GM20000 (cell line): ENCODE data around the gene GGA3.

Experiments used
- DNase-seq: peaks from one replicate; pipeline ENCODE4 v3.0.0; 2012; ENCODE audit warnings: low spot score
- TF ChIP-seq, protein P1 (sequence below): IDR thresholded peaks from 2 replicates; pipeline ENCODE4 v1.5.1; 2012; ENCODE audit warnings: mild to moderate bottlenecking, control low read depth; ENCODE audit errors: extremely low read depth, missing control alignments

GGA3 gene

DNA sequence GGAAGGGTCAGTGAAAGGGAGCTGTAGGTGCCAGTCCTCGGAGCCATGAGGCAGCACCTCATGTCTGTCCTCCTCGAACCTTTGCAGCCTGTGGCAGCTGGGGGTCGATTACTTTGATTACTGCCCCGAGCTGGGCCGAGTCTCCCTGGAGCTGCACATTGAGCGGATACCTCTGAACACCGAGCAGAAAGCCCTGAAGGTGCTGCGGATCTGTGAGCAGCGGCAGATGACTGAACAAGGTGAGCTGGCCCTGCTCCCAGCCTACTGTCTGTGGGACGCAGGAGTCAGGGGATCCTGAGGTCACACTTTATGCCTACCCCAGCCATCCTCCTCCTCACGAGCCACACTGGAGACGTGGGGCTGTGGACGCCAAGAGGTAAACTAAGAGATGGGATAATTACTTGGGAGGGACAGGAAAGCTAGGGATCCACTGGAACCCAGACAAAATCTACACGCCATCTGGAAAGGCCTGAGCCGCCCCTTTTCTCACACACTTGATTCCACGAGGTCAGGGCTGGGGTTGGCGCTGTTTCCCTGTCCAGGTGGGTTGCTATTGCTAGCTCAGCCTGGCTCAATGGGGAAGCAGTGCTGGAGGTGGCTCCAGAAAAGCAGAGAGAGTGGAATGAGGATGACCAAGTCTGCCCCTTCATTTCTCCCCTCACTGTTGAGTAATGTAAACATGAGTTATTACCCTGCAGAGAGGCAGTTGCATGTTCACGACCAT is 29.5 kb downstream of the GGA3 start:
- no peak for DNase-seq
- TF ChIP-seq, protein P1, sequence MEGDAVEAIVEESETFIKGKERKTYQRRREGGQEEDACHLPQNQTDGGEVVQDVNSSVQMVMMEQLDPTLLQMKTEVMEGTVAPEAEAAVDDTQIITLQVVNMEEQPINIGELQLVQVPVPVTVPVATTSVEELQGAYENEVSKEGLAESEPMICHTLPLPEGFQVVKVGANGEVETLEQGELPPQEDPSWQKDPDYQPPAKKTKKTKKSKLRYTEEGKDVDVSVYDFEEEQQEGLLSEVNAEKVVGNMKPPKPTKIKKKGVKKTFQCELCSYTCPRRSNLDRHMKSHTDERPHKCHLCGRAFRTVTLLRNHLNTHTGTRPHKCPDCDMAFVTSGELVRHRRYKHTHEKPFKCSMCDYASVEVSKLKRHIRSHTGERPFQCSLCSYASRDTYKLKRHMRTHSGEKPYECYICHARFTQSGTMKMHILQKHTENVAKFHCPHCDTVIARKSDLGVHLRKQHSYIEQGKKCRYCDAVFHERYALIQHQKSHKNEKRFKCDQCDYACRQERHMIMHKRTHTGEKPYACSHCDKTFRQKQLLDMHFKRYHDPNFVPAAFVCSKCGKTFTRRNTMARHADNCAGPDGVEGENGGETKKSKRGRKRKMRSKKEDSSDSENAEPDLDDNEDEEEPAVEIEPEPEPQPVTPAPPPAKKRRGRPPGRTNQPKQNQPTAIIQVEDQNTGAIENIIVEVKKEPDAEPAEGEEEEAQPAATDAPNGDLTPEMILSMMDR = no peak

DNA sequence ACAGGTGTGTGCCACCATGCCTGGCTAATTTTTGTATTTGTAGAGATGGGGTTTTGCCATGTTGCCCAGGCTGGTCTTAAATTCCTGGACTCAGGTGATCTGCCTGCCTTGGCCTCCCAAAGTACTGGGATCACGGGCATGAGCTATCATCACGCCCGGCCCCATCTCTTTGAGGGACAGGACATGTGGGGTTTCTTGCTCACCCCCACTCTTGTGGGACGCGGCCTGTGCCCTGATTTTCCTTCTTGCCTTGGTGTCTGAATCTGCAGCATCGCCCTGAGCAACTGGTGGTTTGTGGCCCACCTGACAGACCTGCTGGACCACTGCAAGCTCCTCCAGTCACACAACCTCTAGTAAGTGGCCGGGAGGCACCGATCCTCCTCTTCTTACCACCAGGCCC is 30.3 kb downstream of the GGA3 start:
- DNase-seq = no peak

DNA sequence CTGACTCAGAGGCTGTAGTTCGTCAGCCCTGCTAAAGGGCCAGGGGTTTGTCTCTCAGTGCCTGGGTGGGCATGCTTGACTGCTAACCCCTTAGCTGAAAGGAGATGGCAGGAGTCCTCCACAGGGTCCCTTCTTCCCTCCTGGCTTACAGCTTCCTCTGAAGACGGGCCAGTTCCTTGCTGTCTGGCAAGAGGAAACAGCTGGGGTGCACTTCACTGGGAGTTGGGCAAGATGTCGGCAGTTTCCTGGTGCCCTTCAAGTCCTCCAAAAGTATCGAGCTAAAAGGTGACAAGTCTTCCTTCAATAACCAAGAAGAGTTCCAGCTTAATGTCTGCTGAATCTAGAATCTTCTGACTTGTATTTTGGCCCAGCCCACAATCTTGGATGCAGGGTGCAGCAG is 32.6 kb downstream of the GGA3 start:
- no peak for DNase-seq
- TF ChIP-seq, protein P1 = no peak

More for the DNA sequence above, 30.3 kb downstream of the GGA3 start:
- TF ChIP-seq, protein P1 = no peak

DNA sequence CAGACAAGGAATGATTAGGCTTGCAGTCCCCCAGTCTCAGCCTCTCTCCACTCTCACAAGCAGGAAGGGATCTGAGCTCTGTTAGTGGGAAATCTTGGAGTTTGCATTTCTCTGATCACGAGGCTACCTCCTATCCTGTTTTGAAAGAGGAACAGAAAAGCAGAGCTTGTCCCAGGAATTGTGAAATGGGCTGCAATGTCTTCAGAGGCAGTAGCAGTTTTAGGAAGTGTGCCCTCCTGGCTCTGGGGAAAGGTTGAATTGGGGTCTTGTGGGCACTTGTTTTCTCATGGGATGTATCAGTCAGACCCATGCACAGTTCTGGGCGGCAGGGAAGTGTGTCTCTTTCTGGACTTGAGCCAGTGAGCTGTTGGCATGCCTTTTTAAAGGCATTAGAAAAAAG is 33.1 kb downstream of the GGA3 start:
- TF ChIP-seq, protein P1 = no peak
- no peak for DNase-seq

DNA sequence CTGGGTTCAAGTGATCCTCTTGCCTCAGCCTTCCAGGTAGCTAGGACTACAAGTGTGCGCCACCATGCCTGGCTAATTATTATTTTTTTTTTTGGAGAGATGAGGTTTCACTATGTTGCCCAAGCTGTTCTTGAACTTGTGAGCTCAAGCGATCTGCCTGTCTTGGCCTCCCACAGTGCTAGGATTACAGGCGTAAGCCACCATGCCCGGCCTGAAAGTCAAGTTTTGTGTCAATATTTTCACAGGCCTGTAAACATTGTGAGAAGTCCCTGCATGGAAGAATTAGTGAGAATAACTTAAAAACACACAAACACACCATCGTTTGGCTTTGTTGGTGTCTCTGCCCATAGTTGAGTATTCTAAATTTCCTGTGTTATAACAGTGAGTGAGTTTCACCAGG is 33.7 kb downstream of the GGA3 start:
- TF ChIP-seq, protein P1 = no peak

GRCh38 chr17:75225016-75225415 is 36.4 kb downstream of the GGA3 start:
- DNase-seq = no peak
- TF ChIP-seq, protein P1 = no peak

More for the DNA sequence above, 33.7 kb downstream of the GGA3 start:
- DNase-seq = no peak

GRCh38 chr17:75219815-75220214 is 41.6 kb downstream of the GGA3 start:
- TF ChIP-seq, protein P1 = no peak
- no peak for DNase-seq
